IMR-90 (cell line): ENCODE measurements around the gene ZNFX1. TPM values are rescaled to one million over a fixed set of nuclear protein-coding genes. Genes with fewer than 3 reads are reported as not detected.

ENCODE experiments used
- ATAC-seq: fragments of 200-7000 bp; cut with Tn5 transposase; 2 replicates; pipeline ENCODE4 v1.9.1; 2020; ENCODE audit warnings: low read depth, mild to moderate bottlenecking, moderate library complexity
- BruUV-seq: library from RNA; stranded (reverse); fragments of 400-500 nt; replicated peaks from 2 replicates; lab custom pipeline; 2021; lab: Mats Ljungman, UMichigan
- CTCF ChIA-PET: fragments of 300-600 bp; formaldehyde crosslinking; extraction: SDS; loops from one replicate; lab custom pipeline; 2021; ENCODE audit warnings: antibody characterized with exemption; lab: Yijun Ruan, JAX
- POLR2A ChIA-PET: fragments of 300-600 bp; sonication (Branson Sonifier 250); formaldehyde crosslinking; loops from one replicate; lab custom pipeline; 2022; ENCODE audit warnings: antibody characterized with exemption; ENCODE audit not compliant: unreplicated experiment; lab: Charles Lee
- DNase-seq: peaks from one replicate; pipeline ENCODE4 v3.0.0; 2013
- H2AFZ ChIP-seq: replicated peaks from 2 replicates; pipeline ENCODE3; 2013; ENCODE audit warnings: low read length, mild to moderate bottlenecking; ENCODE audit not compliant: poor library complexity
- H2AK5ac ChIP-seq: 2 replicates; pipeline ENCODE4 v1.6.1; 2013; ENCODE audit warnings: low read depth, low read length, inconsistent platforms
- H2AK9ac ChIP-seq: replicated peaks from 2 replicates; pipeline ENCODE3; 2013; ENCODE audit warnings: mild to moderate bottlenecking, low read depth, low read length, moderate library complexity; ENCODE audit not compliant: poor library complexity
- H2BK120ac ChIP-seq: 2 replicates; pipeline ENCODE4 v1.6.1; 2013; ENCODE audit warnings: low read depth, low read length, inconsistent platforms
- H2BK15ac ChIP-seq: 3 replicates; pipeline ENCODE4 v1.6.1; 2013; ENCODE audit warnings: low read depth, low read length, inconsistent platforms
- H2BK20ac ChIP-seq: 2 replicates; pipeline ENCODE4 v1.6.1; 2013; ENCODE audit warnings: low read depth, mild to moderate bottlenecking, inconsistent platforms, low read length, moderate library complexity
- H2BK5ac ChIP-seq: 2 replicates; pipeline ENCODE4 v1.6.1; 2013; ENCODE audit warnings: mild to moderate bottlenecking, low read depth, low read length, inconsistent platforms; ENCODE audit not compliant: poor library complexity, severe bottlenecking
- H3K14ac ChIP-seq: replicated peaks from 2 replicates; pipeline ENCODE4 v1.6.1; 2013; ENCODE audit warnings: low read depth, low read length, inconsistent platforms
- H3K18ac ChIP-seq: 2 replicates; pipeline ENCODE4 v1.6.1; 2013; ENCODE audit warnings: low read depth, low read length, control low read depth
- H3K23ac ChIP-seq: 2 replicates; pipeline ENCODE4 v1.6.1; 2013; ENCODE audit warnings: low read depth, low read length, inconsistent platforms
- H3K27ac ChIP-seq: 2 replicates; pipeline ENCODE4 v1.5.1; 2013; ENCODE audit warnings: mild to moderate bottlenecking, control low read depth, low read length; ENCODE audit not compliant: insufficient read depth
- H3K27me3 ChIP-seq: 2 replicates; pipeline ENCODE4 v1.6.1; 2013; ENCODE audit warnings: low read length; ENCODE audit not compliant: control insufficient read depth, insufficient read depth
- H3K36me3 ChIP-seq: 2 replicates; pipeline ENCODE4 v1.6.1; 2013; ENCODE audit warnings: low read length, mixed read lengths; ENCODE audit not compliant: control insufficient read depth, insufficient read depth
- H3K4ac ChIP-seq: 2 replicates; pipeline ENCODE4 v1.6.1; 2013; ENCODE audit warnings: low read depth, low read length, inconsistent platforms
- H3K4me1 ChIP-seq: 2 replicates; pipeline ENCODE4 v1.6.1; 2013; ENCODE audit warnings: low read length, mixed read lengths; ENCODE audit not compliant: control insufficient read depth, insufficient read depth
- H3K4me2 ChIP-seq: 2 replicates; pipeline ENCODE4 v1.6.1; 2013; ENCODE audit warnings: low read depth, mild to moderate bottlenecking, control low read depth, low read length, moderate library complexity
- H3K4me3 ChIP-seq: 2 replicates; pipeline ENCODE4 v1.5.1; 2013; ENCODE audit warnings: low read depth, mild to moderate bottlenecking, control low read depth, low read length, moderate library complexity; ENCODE audit not compliant: insufficient read depth
- H3K56ac ChIP-seq: 2 replicates; pipeline ENCODE4 v1.6.1; 2013; ENCODE audit warnings: low read length, inconsistent platforms; ENCODE audit not compliant: insufficient read depth; ENCODE audit errors: extremely low read depth
- H3K79me1 ChIP-seq, 2 experiments: 2 replicates each; pipeline ENCODE4 v1.6.1; 2013; ENCODE audit warnings: low read length in 2 of 2, inconsistent platforms in 1 of 2, low read depth in 1 of 2
- H3K9ac ChIP-seq: 2 replicates; pipeline ENCODE4 v1.6.1; 2013; ENCODE audit warnings: low read depth, low read length, control low read depth
- H3K9me1 ChIP-seq: 2 replicates; pipeline ENCODE4 v1.6.1; 2013; ENCODE audit warnings: low read length, inconsistent platforms; ENCODE audit not compliant: insufficient read depth
- H3K9me3 ChIP-seq: 2 replicates; pipeline ENCODE4 v1.6.1; 2013; ENCODE audit warnings: low read length; ENCODE audit not compliant: control insufficient read depth, insufficient read depth
- H4K20me1 ChIP-seq: 2 replicates; pipeline ENCODE4 v1.6.1; 2013; ENCODE audit warnings: low read length, inconsistent platforms; ENCODE audit not compliant: insufficient read depth
- H4K5ac ChIP-seq: 2 replicates; pipeline ENCODE4 v1.6.1; 2013; ENCODE audit warnings: mild to moderate bottlenecking, low read depth, low read length, control low read depth
- H4K8ac ChIP-seq, 2 experiments: 2 replicates each; pipeline ENCODE4 v1.6.1; 2013; ENCODE audit warnings: low read depth in 2 of 2, low read length in 2 of 2, control low read depth in 1 of 2, inconsistent platforms in 1 of 2
- H4K91ac ChIP-seq: 2 replicates; pipeline ENCODE4 v1.6.1; 2013; ENCODE audit warnings: low read depth, low read length, inconsistent platforms; ENCODE audit not compliant: insufficient read depth
- BHLHE40 ChIP-seq: fragments of 150-350 bp; IDR thresholded peaks from 2 replicates; pipeline ENCODE4 v1.6.1; 2016; ENCODE audit warnings: mild to moderate bottlenecking, low read depth, low read length
- MAFK ChIP-seq: IDR thresholded peaks from 2 replicates; pipeline ENCODE4 v1.6.1; 2012; ENCODE audit warnings: low read depth, low read length, improper control_type of control experiment
- RFX5 ChIP-seq: IDR thresholded peaks from 2 replicates; pipeline ENCODE4 v1.8.0; 2012; ENCODE audit warnings: low read depth, mild to moderate bottlenecking, low read length, moderate library complexity
- WGBS, 2 experiments: methylation state at CpG; one replicate each; pipeline versions ENCODE4 v1.1.5 to v1.1.7; 2013; ENCODE audit warnings: missing lambda C conversion rate in 2 of 2; ENCODE audit not compliant: insufficient read length in 1 of 2; ENCODE audit errors: extremely low coverage in 2 of 2; 5-methylcytosine and 5-hydroxymethylcytosine counted together
- dilution Hi-C: fragments of 300-500 bp; cut with HindIII; formaldehyde crosslinking; loops from one replicate; pipeline ENCODE4 v1.14.3; 2018; ENCODE audit warnings: low sequenced_read_pairs; ENCODE audit not compliant: unreplicated experiment
- in situ Hi-C: fragments of 300-500 bp; cut with MboI; formaldehyde crosslinking; loops from 3 replicates; pipeline ENCODE4 v1.14.3; 2019; ENCODE audit warnings: low sequenced_read_pairs, inconsistent platforms, mixed read lengths
- intact Hi-C: fragments of 100-400 bp; cut with micrococcal nuclease; formaldehyde crosslinking; loops from 2 replicates; pipeline ENCODE4 v1.10.0; 2022
- polyA plus RNA-seq, 3 experiments: library from polyadenylated mRNA; depleted of rRNA; stranded (reverse); fragments of >200 nt; gene quantifications; 2 replicates each; pipeline ENCODE4 v1.2.3, GENCODE V29; 2012; ENCODE audit warnings: low replicate concordance in 1 of 3
- total RNA-seq: library from RNA; depleted of rRNA; stranded (reverse); fragments of >200 nt; gene quantifications from 2 replicates; pipeline ENCODE4 v1.2.3, GENCODE V29; 2012

Gene ZNFX1
- total and polyA plus RNA-seq, 2 of the 4 experiments (the other 2 are of a cell fraction), result 10.9 to 60.9 TPM

DNA sequence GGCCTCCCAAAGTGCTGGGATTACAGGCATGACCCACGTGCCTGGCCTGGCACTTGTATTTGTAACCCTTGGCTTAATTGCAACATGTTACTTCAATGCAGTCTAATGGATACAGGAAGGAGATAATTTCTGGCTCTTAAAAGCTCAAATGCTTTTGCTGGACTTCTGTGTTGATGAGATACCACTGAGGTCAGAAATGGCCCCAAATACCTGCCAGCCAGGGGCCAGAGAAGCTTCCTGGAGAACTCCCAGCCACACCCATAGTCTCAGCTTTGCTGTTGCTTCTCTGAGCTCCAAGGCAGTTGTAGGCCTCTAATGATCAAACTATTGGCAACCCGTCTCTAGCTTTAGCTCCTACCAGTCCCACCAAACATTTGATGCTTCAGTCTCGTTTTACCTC lies 14.2 kb upstream of the ZNFX1 start:
- Histone ChIP-seq H3K4me2 (no peak overlapping the region), H3K4ac (no peak overlapping the region), H3K27me3 (no peaks in the 10 kb centered on the region), H3K56ac (no peak overlapping the region), H2AFZ (no peak overlapping the region), H4K20me1 (peaks cover 53% of the 10 kb centered on the region), H2BK20ac (no peak overlapping the region), H3K23ac (no peak overlapping the region), H3K18ac (no peak overlapping the region), H4K91ac (no peak overlapping the region), H2BK120ac (no peak overlapping the region), H3K9me1 (peaks cover 14% of the 10 kb centered on the region), H3K36me3 (peaks cover 38% of the 10 kb centered on the region), H2AK9ac (no peak overlapping the region), H3K4me1 (peaks cover 6% of the 10 kb centered on the region), H3K14ac (no peak overlapping the region), H3K79me1 (peaks cover 12 to 40% of the 10 kb centered on the region in 2 experiments), H2AK5ac (no peak overlapping the region), H4K8ac (no peak overlapping the region), H2BK15ac (no peak overlapping the region), H3K27ac (no peak overlapping the region), H3K4me3 (no peak overlapping the region), H4K5ac (no peak overlapping the region), H3K9ac (no peak overlapping the region), H3K9me3 (peaks cover 2% of the 10 kb centered on the region), H2BK5ac (no peak overlapping the region)
- ATAC-seq, result no peak
- intact Hi-C loops, result no loop called here
- dilution Hi-C loops, result no loop called here
- no peak for TF ChIP-seq MAFK
- TF ChIP-seq RFX5, result no peak
- TF ChIP-seq BHLHE40, result no peak
- no TSS peak for BruUV-seq
- in situ Hi-C loops, result no loop called here
- WGBS, 2 experiments, result 0% methylated on average over 1 of the region's 3 CpGs; no CpG with 5 or more reads in 1 of the 2 experiments
- DNase-seq, result no peak
- POLR2A ChIA-PET, result no interaction called here
- CTCF ChIA-PET, result no interaction called here
